HG03159 (cell line): Measurements from ENCODE around the gene TMEM258.

ENCODE experiments used
- ATAC-seq: cut with Tn5 transposase; IDR thresholded peaks from one replicate; pipeline ENCODE4 v1.9.1; 2021; ENCODE audit warnings: mild to moderate bottlenecking, moderate library complexity; ENCODE audit not compliant: unreplicated experiment

TMEM258 gene

GRCh38 chr11:61744609-61745156 is 47.7 kb downstream of the TMEM258 start:
- ATAC-seq, result no peak

DNA sequence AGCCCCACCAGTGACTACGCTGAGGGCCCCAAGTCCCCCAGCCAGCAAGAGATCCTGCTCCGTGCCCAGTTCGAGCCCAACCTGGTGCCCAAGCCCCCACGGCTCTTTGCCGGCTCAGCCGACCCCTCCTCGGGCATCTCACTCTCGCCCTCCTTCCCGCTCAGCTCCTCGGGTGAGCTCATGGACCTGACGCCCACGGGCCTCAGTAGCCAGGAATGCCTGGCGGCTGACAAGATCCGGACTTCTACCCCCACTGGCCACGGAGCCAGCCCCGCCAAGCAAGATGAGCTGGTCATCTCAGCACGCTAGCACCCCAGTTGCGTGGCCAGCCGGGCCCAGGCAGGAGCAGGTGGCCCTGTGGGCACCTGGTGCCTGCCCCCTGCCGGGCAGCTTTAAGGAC is 48.2 kb downstream of the TMEM258 start:
- no peak for ATAC-seq

- no peak for ATAC-seq
Measured at GRCh38 chr11:61743486-61744095, 48.8 kb downstream of the TMEM258 start.

GRCh38 chr11:61742391-61742790 is 50.0 kb downstream of the TMEM258 start:
- ATAC-seq, result no peak

DNA sequence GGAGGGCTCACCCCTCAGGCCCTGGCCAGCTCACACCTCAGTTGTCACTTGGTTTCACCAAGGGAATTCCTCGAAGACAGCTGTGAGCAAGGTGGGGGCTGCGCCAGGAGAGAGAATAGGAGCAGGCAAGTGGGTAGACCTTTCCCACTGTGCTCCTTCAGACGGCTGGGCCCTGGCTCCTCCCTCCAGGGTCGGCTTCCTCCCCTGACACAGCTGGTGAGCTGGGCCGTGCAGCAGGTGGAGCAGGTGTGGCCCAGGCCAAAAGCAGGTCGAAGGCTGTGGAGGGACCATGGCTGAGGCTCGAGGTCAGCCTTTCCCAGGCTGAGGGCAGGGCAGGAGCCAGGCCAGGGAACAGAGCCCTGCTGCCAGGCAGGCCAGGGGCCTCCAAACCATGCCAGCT is 52.4 kb downstream of the TMEM258 start:
- no peak for ATAC-seq

GRCh38 chr11:61739413-61739812 is 53.0 kb downstream of the TMEM258 start:
- no peak for ATAC-seq
